H1 (cell line): ENCODE data around the gene SCN2A. TPM values are rescaled to one million over a fixed set of nuclear protein-coding genes. Genes with fewer than 3 reads are reported as not detected.

Experiments used
- CTCF ChIA-PET: fragments of 300-600 bp; sonication (Branson Sonifier 250); formaldehyde crosslinking; loops from one replicate; lab custom pipeline; 2021; ENCODE audit not compliant: partially characterized antibody; lab: Charles Lee
- POLR2A ChIA-PET: fragments of 300-600 bp; sonication (Branson Sonifier 250); formaldehyde crosslinking; loops from one replicate; lab custom pipeline; 2021; ENCODE audit warnings: inconsistent platforms; ENCODE audit not compliant: partially characterized antibody; lab: Charles Lee
- DNase-seq, 2 experiments: peaks; one replicate each; pipeline versions ENCODE4 v3.0.0 to v3.0.0-alpha.2; 2010 to 2022; ENCODE audit warnings: low spot score in 2 of 2, low read depth in 1 of 2, mixed read lengths in 1 of 2
- FAIRE-seq: peaks from 2 replicates; lab custom pipeline; 2011; peaks lifted over from hg19 to GRCh38; lab: Jason Lieb, UNC
- H2AFZ ChIP-seq: 2 replicates; pipeline ENCODE4 v1.8.1; 2012; ENCODE audit warnings: low read length, inconsistent platforms
- H2AK5ac ChIP-seq: 2 replicates; pipeline ENCODE4 v1.6.1; 2013; ENCODE audit warnings: low read depth, low read length
- H2BK120ac ChIP-seq: replicated peaks from 2 replicates; pipeline ENCODE3; 2013; ENCODE audit warnings: low read depth, low read length, inconsistent platforms
- H2BK12ac ChIP-seq: 2 replicates; pipeline ENCODE4 v1.6.1; 2013; ENCODE audit warnings: low read depth, low read length
- H2BK15ac ChIP-seq: 2 replicates; pipeline ENCODE4 v1.6.1; 2013; ENCODE audit warnings: low read length
- H2BK20ac ChIP-seq: 2 replicates; pipeline ENCODE4 v1.6.1; 2013; ENCODE audit warnings: low read length
- H2BK5ac ChIP-seq: 2 replicates; pipeline ENCODE4 v1.6.1; 2013; ENCODE audit warnings: low read depth, low read length
- H3K14ac ChIP-seq: 2 replicates; pipeline ENCODE4 v1.6.1; 2013; ENCODE audit warnings: inconsistent platforms; ENCODE audit not compliant: insufficient read length
- H3K18ac ChIP-seq: 2 replicates; pipeline ENCODE4 v1.6.1; 2013; ENCODE audit warnings: low read length; ENCODE audit errors: extremely low read depth
- H3K23ac ChIP-seq: 2 replicates; pipeline ENCODE4 v1.6.1; 2013; ENCODE audit warnings: inconsistent platforms; ENCODE audit not compliant: insufficient read length
- H3K23me2 ChIP-seq: 2 replicates; pipeline ENCODE4 v1.6.1; 2013; ENCODE audit warnings: low read depth, low read length
- H3K27ac ChIP-seq: 2 replicates; pipeline ENCODE4 v1.6.1; 2011; ENCODE audit warnings: low read depth, low read length, inconsistent platforms
- H3K27me3 ChIP-seq, 4 experiments: replicated peaks in 1 of 4; 1 replicate in 1 of 4; 2 replicates in 3 of 4; pipeline versions ENCODE4 v1.6.1 to v1.8.1; 2011 to 2013; ENCODE audit warnings: low read length in 3 of 4, mild to moderate bottlenecking in 3 of 4, inconsistent platforms in 2 of 4, mixed read lengths in 2 of 4, moderate library complexity in 1 of 4; ENCODE audit not compliant: control insufficient read depth in 3 of 4, insufficient read depth in 3 of 4; ENCODE audit errors: extremely low read depth in 1 of 4
- H3K36me3 ChIP-seq, 4 experiments: 2 replicates each; pipeline versions ENCODE4 v1.6.1 to v1.8.1; 2011 to 2013; ENCODE audit warnings: mild to moderate bottlenecking in 4 of 4, low read length in 3 of 4, moderate library complexity in 2 of 4, control low read depth in 1 of 4, inconsistent platforms in 1 of 4; ENCODE audit not compliant: insufficient read depth in 4 of 4, control insufficient read depth in 2 of 4
- H3K4ac ChIP-seq: replicated peaks from 2 replicates; pipeline ENCODE3; 2013; ENCODE audit warnings: low read length, low read depth, mixed read lengths, inconsistent platforms; ENCODE audit not compliant: insufficient read length
- H3K4me1 ChIP-seq, 4 experiments: replicated peaks in 1 of 4; 1 replicate in 1 of 4; 2 replicates in 3 of 4; pipeline versions ENCODE4 v1.6.1 to v1.8.1; 2011 to 2013; ENCODE audit warnings: low read length in 3 of 4, inconsistent platforms in 2 of 4, mixed read lengths in 1 of 4; ENCODE audit not compliant: insufficient read depth in 4 of 4, control insufficient read depth in 3 of 4
- H3K4me2 ChIP-seq, 2 experiments: 2 replicates each; pipeline versions ENCODE4 v1.6.1 to v1.8.1; 2011 to 2013; ENCODE audit warnings: low read depth in 2 of 2, low read length in 2 of 2, control low read depth in 1 of 2, inconsistent platforms in 1 of 2, mild to moderate bottlenecking in 1 of 2; ENCODE audit not compliant: insufficient read depth in 1 of 2
- H3K4me3 ChIP-seq, 4 experiments: fragments of 200-600, 300-600 bp in 1 of 4; sonication (generic), shearing (Covaris generic), sonication (Bioruptor Twin) in 1 of 4; 2 replicates each; pipeline versions ENCODE4 v1.5.1 to v1.8.1; 2011 to 2016; ENCODE audit warnings: low read length in 4 of 4, low read depth in 3 of 4, control low read depth in 2 of 4, inconsistent platforms in 2 of 4, mild to moderate bottlenecking in 2 of 4, mixed read lengths in 1 of 4, moderate library complexity in 1 of 4; ENCODE audit not compliant: insufficient read depth in 2 of 4; ENCODE audit errors: extremely low read depth in 1 of 4
- H3K56ac ChIP-seq: replicated peaks from 2 replicates; pipeline ENCODE3; 2013; ENCODE audit warnings: low read depth, mild to moderate bottlenecking, mixed read lengths, low read length, inconsistent platforms; ENCODE audit not compliant: insufficient read length
- H3K79me1 ChIP-seq: 2 replicates; pipeline ENCODE4 v1.6.1; 2013; ENCODE audit warnings: low read depth, low read length, control low read depth
- H3K79me2 ChIP-seq, 2 experiments: 2 replicates each; pipeline versions ENCODE4 v1.6.1 to v1.8.1; 2012 to 2013; ENCODE audit warnings: low read length in 2 of 2, mild to moderate bottlenecking in 2 of 2, inconsistent platforms in 1 of 2; ENCODE audit not compliant: insufficient read depth in 2 of 2, control insufficient read depth in 1 of 2
- H3K9ac ChIP-seq, 4 experiments: replicated peaks in 1 of 4; 1 replicate in 1 of 4; 2 replicates in 3 of 4; pipeline versions ENCODE4 v1.6.1 to v1.8.1; 2011 to 2013; ENCODE audit warnings: low read depth in 3 of 4, low read length in 3 of 4, control low read depth in 2 of 4, mild to moderate bottlenecking in 2 of 4, moderate library complexity in 2 of 4, inconsistent platforms in 1 of 4; ENCODE audit errors: extremely low read depth in 1 of 4
- H3K9me3 ChIP-seq, 2 experiments: 2 replicates each; pipeline versions ENCODE4 v1.6.1 to v1.8.1; 2012 to 2013; ENCODE audit warnings: mild to moderate bottlenecking in 2 of 2, moderate library complexity in 2 of 2, control low read depth in 1 of 2, inconsistent platforms in 1 of 2, low read depth in 1 of 2, low read length in 1 of 2, mixed read lengths in 1 of 2; ENCODE audit not compliant: insufficient read depth in 2 of 2
- H4K20me1 ChIP-seq, 2 experiments: replicated peaks in 1 of 2; 2 replicates each; pipeline versions ENCODE3 to v1.8.1; 2011 to 2013; ENCODE audit warnings: inconsistent platforms in 2 of 2, low read length in 2 of 2, mild to moderate bottlenecking in 1 of 2; ENCODE audit not compliant: insufficient read depth in 2 of 2, control insufficient read depth in 1 of 2
- H4K5ac ChIP-seq: 2 replicates; pipeline ENCODE4 v1.6.1; 2013; ENCODE audit warnings: low read length, low read depth, mixed read lengths, inconsistent platforms; ENCODE audit not compliant: insufficient read length
- H4K8ac ChIP-seq: 2 replicates; pipeline ENCODE4 v1.8.0; 2013; ENCODE audit warnings: mild to moderate bottlenecking, moderate library complexity, low read length, inconsistent platforms; ENCODE audit not compliant: insufficient read depth; ENCODE audit errors: extremely low read depth
- H4K91ac ChIP-seq: replicated peaks from 2 replicates; pipeline ENCODE3; 2013; ENCODE audit warnings: low read length, mixed read lengths, inconsistent platforms; ENCODE audit not compliant: insufficient read length
- JUN ChIP-seq: IDR thresholded peaks from 2 replicates; pipeline ENCODE4 v1.6.1; 2011; ENCODE audit warnings: low read depth, mild to moderate bottlenecking, improper control_type of control experiment, low read length
- RXRA ChIP-seq: IDR thresholded peaks from 2 replicates; pipeline ENCODE4 v1.6.1; 2011; ENCODE audit warnings: low read depth, mild to moderate bottlenecking, low read length, moderate library complexity; ENCODE audit not compliant: insufficient read depth
- WGBS, 2 experiments: shearing (Covaris generic) in 1 of 2; methylation state at CpG; one replicate each; pipeline versions ENCODE4 v1.1.6 to v1.1.7; 2013 to 2015; ENCODE audit warnings: low lambda C conversion rate in 2 of 2, mixed read lengths in 2 of 2, inconsistent platforms in 1 of 2, low coverage in 1 of 2, missing lambda C conversion rate in 1 of 2; ENCODE audit not compliant: insufficient replicate concordance in 2 of 2, insufficient coverage in 1 of 2, insufficient read length in 1 of 2; ENCODE audit errors: extremely low coverage in 1 of 2, missing lambda C conversion rate in 1 of 2; 5-methylcytosine and 5-hydroxymethylcytosine counted together
- polyA plus RNA-seq, 7 experiments: library from polyadenylated mRNA; depleted of rRNA in 3 of 7; stranded (reverse) in 5 of 7; unstranded in 2 of 7; fragments of >200 nt in 5 of 7; fragments of 200-250 nt in 2 of 7; gene quantifications; 1 replicate in 5 of 7; 2 replicates in 1 of 7; 4 replicates in 1 of 7; pipeline versions ENCODE4 v1.2.1 to v1.2.3, GENCODE V29; 2011 to 2013; ENCODE audit warnings: missing spikeins in 2 of 7, mixed read lengths in 2 of 7
- total RNA-seq: library from RNA; stranded (reverse); fragmentation: NEBNext Ultra II Directional; extraction: Animal tissue kit (Norgen Biotek cat#: 25700); gene quantifications from 2 replicates; pipeline ENCODE4 v1.2.1, GENCODE V29; 2021

The SCN2A gene
- total and polyA plus RNA-seq, 2 of the 8 experiments (the other 6 are each of a cell fraction or from before 2014, with no cell fraction given), result 0.18 to 1.1 TPM

- ChIA-PET CTCF (interaction anchor here (0.6 to 0.8 kb wide), 2 partner anchors 295 to 531 kb away, joined by 4 read pairs; no protein-coding TSS in a partner anchor), POLR2A (no interaction called here)
- H2BK15ac ChIP-seq, result no peak overlapping the region
- no peak for TF ChIP-seq JUN
- TF ChIP-seq RXRA, result no peak
These were observed 36.7 kb downstream of the SCN2A start for GRCh38 chr2:165275932-165276331.

More at GRCh38 chr2:165275932-165276331, 36.7 kb downstream of the SCN2A start:
- Histone ChIP-seq H3K79me2 (no peaks in the 10 kb centered on the region), H3K4me2 (no peak overlapping the region), H3K27ac (no peak overlapping the region), H3K4ac (no peak overlapping the region), H3K18ac (no peak overlapping the region), H3K56ac (no peak overlapping the region), H2AFZ (no peak overlapping the region), H3K4me3 (no peak overlapping the region), H3K23me2 (no peaks in the 10 kb centered on the region), H4K8ac (no peak overlapping the region), H3K36me3 (no peaks in the 10 kb centered on the region), H3K14ac (no peak overlapping the region), H3K4me1 (no peaks in the 10 kb centered on the region), H2BK5ac (no peak overlapping the region), H4K91ac (no peak overlapping the region), H2AK5ac (no peak overlapping the region), H3K27me3 (no peaks in the 10 kb centered on the region), H4K5ac (no peak overlapping the region), H3K23ac (no peak overlapping the region), H2BK20ac (no peak overlapping the region), H3K9ac (no peak overlapping the region), H2BK120ac (no peak overlapping the region), H2BK12ac (no peak overlapping the region), H3K9me3 (no peaks in the 10 kb centered on the region), H3K79me1 (no peaks in the 10 kb centered on the region), H4K20me1 (no peaks in the 10 kb centered on the region)
- DNase-seq (no peak), FAIRE-seq (no peak)
- 78% methylated on average over 2 of the region's 2 CpGs; no CpG with 5 or more reads in 1 of the 2 experiments for WGBS, 2 experiments
